HL-60/S4 treated with retinoic acid at 250 ng/mL for 4 days and 3 days (cell line): ENCODE measurements around the gene VPS8.

Source experiments
- in situ Hi-C: fragments of 300-500 bp; cut with MboI; formaldehyde crosslinking; loops from 2 replicates; pipeline ENCODE4 v1.7.0; 2022; ENCODE audit warnings: low sequenced_read_pairs

VPS8 gene

DNA sequence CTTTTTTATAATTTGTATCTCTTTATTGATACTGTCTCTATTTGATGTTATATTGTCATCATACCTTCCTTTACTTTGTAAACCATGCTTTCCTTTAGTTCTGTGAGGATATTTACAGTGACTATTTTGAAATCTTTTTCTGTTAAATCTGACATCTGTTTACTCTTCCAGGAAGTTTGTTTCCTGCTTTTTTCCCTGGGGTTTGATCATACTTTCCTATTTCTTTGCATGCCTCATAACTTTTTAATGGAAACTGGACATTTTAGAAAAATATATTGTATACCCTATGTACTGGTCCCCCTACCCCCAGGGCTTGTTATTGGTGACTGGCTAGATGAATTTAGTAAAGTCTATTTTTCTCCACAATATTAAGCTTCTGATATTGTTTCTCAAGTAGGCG, 225.8 kb downstream of the VPS8 start:
- in situ Hi-C loops: no loop called here

GRCh38 chr3:185040425-185040824, 228.5 kb downstream of the VPS8 start:
- in situ Hi-C loops: no loop called here

GRCh38 chr3:185041540-185041939, 229.6 kb downstream of the VPS8 start:
- in situ Hi-C loops: no loop called here

DNA sequence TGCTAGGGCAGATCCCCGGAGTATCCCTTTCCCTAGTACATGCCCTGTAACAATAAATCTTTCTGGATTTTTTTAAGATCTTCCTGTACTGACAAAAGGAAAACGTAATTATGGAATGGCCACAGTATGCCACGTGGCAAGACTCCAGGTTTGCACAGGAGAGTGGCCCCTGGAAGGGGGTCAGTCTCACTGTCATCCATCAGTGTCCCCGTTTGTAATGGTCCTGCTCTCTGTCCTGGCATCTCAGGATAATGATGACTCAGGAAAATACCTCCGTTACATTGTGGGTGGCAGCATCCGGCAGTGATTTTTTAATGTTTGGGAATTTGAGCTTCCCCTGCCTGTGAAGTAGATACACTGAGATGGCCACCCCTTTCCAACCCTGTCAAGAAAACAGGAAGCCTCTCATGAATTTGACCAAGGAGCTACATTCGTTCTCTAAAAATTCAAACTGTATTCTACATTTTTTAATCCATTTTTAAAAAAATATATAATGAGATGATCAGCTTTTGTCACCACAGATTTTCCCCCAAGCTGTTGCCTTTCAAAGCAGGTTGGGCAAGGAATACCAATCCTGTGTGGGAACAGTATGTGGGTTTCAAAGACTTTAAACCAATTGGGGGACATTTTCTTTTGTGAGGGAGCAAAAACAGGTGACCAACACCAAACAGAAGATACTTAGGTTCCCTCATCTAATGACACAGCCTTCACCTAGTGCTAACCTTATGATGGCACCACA, 230.5 kb downstream of the VPS8 start:
- in situ Hi-C loops: no loop called here

DNA sequence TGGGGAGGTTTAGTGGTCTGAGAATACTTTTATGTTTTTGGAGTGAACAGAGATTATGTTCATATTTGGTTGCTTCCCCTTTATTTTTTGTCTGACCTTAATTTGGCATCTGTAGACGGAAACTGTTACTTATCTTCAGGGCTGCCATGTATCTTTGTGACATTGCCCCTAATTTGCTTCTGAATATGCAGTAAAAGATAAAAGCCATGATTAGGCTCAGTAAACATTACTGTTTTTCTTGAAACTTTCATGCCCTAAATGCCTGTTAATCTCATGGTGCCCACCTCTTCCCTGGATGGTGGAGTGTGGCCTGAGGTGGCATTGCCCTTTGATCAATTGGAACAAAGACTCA, 234.2 kb downstream of the VPS8 start:
- in situ Hi-C loops: no loop called here

DNA sequence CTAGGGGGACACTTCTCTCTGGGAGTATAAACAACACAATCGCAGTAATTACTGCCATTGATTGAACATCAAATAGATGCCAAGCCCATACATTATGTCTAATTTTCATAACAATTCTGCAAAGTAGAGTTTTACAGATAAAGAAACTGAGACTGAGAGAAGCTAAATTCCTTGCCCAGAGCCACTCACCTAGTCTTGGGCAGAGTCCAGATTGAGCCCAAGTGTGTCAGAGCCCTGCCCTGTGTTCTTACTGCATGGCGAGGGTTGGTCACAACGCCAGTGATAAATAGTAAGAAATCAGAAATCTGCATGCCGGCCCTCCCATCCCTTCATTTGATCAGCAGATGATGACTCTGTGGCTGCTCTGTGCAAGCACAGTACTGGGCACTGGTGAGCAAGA, 234.6 kb downstream of the VPS8 start:
- in situ Hi-C loops: no loop called here

DNA sequence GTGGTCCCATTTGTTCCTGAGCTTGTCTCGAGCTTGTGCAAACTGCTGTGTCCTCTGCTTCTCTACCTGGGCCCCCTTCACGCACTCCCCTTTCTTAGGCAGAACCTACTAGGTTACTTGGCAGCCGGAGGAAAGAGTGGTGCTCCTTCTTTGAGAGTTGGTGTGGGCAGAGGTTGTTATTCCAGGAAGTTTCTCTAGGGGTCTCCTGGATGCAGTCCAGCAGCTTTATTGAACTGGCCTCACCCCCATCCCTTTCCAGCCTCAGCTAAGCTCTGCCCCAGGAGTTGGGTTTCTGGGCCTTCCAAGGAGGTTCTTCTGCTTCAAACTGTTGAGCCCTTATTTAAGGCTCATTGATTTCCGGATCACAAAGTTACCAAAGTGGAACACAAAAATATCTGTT, 237.7 kb downstream of the VPS8 start:
- in situ Hi-C loops: no loop called here

GRCh38 chr3:185051801-185052200, 239.8 kb downstream of the VPS8 start:
- in situ Hi-C loops: no loop called here

GRCh38 chr3:185052631-185053030, 240.7 kb downstream of the VPS8 start:
- in situ Hi-C loops: no loop called here

DNA sequence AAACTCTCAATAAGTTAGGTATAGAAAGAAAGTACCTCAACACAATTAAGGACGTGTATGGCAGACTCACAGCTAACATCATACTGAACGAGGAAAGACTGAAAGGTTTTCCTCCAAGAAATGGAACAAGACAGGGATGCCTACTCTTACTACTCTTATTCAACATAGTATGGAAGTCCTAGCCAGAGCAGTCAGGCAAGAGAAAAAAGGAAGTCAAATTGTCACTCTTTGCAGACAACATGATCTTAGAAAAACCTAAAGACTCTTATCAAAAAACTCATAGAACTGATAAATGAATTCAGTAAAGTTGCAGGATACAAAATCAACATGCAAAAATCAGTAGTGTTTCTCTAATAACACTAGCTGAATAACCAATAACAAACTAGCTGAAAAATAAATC, 244.9 kb downstream of the VPS8 start:
- in situ Hi-C loops: no loop called here

GRCh38 chr3:185057829-185058228, 245.9 kb downstream of the VPS8 start:
- in situ Hi-C loops: no loop called here

GRCh38 chr3:185058796-185059195, 246.8 kb downstream of the VPS8 start:
- in situ Hi-C loops: no loop called here

GRCh38 chr3:185059766-185060165, 247.8 kb downstream of the VPS8 start:
- in situ Hi-C loops: no loop called here

DNA sequence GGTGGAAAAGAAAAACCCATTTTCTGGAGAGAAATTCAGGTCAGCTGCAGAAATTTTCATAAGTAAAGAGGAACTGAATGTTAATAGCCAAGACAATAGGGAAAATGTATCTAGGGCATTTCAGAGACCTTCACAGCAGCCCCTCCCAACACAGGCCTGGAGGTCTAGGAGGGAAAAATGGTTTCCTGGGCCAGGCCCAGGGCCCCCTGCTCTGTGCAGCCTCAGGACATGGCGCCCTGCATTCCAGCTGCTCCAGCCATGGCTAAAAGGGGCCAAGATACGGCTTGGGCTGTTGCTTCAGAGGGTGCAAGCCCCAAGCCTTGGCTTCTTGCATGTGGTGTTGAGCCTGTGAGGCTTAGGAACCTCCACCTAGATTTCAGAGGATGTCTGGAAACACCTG, 248.7 kb downstream of the VPS8 start:
- in situ Hi-C loops: no loop called here

DNA sequence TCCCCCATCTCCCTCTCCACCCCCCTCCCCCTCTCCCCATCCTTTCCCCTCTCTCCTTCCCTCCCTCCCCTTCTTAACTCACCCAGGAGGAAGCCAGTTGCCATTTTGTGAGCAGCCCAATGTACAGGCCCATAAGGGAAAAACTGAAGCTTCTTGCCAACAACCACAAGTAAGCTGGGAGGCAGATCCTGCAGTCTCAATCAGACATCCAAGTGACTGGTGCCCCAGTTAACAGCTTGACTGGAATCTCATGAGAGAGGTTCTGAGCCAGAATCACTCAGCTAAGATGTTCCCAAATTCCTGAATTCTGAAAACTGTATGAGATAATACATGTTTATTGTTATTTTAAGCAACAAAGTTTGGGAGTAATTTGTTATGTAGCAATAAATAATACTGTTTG, 250.2 kb downstream of the VPS8 start:
- in situ Hi-C loops: no loop called here

DNA sequence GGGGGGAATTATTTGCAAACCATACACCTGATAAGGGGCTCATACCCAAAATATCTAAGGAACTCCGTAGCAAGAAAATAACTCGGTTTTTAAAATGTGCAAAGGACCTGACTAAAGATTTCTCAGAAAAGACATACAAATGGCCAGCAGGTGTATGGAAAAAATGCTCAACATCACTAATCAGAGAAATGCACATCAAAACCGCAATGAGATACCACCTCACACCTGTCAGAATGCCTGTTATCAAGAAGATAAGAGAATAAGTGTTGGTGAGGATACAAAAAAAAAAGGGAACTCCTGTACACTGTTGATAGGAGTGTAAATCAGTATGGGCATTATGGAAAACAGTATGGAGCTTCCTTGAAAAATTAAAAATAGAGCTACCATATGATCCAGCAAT, 251.5 kb downstream of the VPS8 start:
- in situ Hi-C loops: no loop called here

- in situ Hi-C loops: no loop called here
Measured at GRCh38 chr3:185065059-185065458, 253.1 kb downstream of the VPS8 start.

GRCh38 chr3:185066251-185066650, 254.3 kb downstream of the VPS8 start:
- in situ Hi-C loops: no loop called here

DNA sequence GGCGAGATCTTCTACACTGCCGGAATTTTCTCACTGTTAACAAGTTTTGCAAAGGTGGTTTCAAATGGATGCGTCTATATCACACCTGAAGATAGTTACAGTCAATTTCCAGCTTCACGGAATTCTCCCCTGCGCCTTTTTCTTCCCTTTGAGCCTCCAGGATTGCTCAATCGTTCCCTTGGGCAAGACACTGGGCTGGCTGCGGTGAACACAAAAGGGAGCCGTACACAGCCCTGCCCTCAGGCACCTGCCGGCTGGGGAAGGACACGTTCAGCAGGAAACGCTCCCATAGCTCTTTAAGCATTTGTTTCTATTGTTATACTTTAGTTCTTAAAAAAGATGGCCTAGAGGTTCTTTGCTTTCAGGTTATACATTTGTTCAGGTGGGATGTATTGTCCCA, 255.2 kb downstream of the VPS8 start:
- in situ Hi-C loops: no loop called here

- in situ Hi-C loops: no loop called here
Measured at GRCh38 chr3:185069037-185070030, 257.4 kb downstream of the VPS8 start.

- in situ Hi-C loops: no loop called here
Measured at GRCh38 chr3:185070491-185071286, 258.7 kb downstream of the VPS8 start.
